A673 (cell line): ENCODE measurements around the gene MAGI1.
"Not testable (repeated sequence)": the region's sequence is repeated elsewhere in the genome, so short reads cannot be mapped to it uniquely, and the experiment has no call there.

Experiments
- EZH2 ChIP-seq: fragments of 200-600 bp; sonication (generic); IDR thresholded peaks from 2 replicates; pipeline ENCODE4 v1.6.1; 2017; ENCODE audit warnings: borderline replicate concordance, low read depth, mild to moderate bottlenecking, mixed read lengths, antibody characterized with exemption, low read length; ENCODE audit not compliant: poor library complexity, severe bottlenecking
- TF ChIP-seq, protein P1 (sequence below): fragments of 300-800, 200-600 bp; sonication (generic); conservative IDR thresholded peaks from 2 replicates; pipeline ENCODE4 v1.5.1; 2017; ENCODE audit warnings: low read depth, mild to moderate bottlenecking, antibody characterized with exemption, low read length, moderate library complexity, mixed read lengths

DNA sequence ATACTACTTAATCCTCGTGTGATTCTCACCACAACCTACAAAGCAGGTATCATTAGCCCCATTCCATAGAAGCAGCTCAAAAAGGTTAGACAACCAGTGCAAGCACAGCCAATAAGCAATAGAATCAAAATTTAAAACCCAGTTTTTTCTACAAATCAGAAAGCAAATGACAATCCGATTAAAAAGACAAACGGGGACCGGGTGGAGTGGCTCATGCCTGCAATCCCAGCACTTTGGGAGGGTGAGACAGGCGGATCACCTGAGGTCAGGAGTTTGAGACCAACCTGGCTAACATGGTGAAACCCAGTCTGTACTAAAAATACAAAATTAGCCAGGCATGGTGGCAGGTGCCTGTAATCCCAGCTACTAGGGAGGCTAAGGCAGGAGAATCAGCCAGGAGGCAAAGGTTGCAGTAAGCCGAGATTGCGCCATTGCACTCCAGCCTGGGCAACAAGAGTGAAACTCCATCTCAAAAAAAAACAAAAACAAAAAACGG is 430.7 kb downstream of the MAGI1 start:
- TF ChIP-seq, protein P1, sequence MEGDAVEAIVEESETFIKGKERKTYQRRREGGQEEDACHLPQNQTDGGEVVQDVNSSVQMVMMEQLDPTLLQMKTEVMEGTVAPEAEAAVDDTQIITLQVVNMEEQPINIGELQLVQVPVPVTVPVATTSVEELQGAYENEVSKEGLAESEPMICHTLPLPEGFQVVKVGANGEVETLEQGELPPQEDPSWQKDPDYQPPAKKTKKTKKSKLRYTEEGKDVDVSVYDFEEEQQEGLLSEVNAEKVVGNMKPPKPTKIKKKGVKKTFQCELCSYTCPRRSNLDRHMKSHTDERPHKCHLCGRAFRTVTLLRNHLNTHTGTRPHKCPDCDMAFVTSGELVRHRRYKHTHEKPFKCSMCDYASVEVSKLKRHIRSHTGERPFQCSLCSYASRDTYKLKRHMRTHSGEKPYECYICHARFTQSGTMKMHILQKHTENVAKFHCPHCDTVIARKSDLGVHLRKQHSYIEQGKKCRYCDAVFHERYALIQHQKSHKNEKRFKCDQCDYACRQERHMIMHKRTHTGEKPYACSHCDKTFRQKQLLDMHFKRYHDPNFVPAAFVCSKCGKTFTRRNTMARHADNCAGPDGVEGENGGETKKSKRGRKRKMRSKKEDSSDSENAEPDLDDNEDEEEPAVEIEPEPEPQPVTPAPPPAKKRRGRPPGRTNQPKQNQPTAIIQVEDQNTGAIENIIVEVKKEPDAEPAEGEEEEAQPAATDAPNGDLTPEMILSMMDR, result not testable (repeated sequence)
- TF ChIP-seq EZH2, result not testable (repeated sequence)
